Measurements from ENCODE around the gene CCNL2. TPM values are rescaled to one million over a fixed set of nuclear protein-coding genes. Genes with fewer than 3 reads are reported as not detected.

CCNL2 gene
- total RNA-seq, 1 donor from 2014 or later, result 144 TPM

GRCh38 chr1:1428174-1428573 is 29.0 kb upstream of the CCNL2 start:
- Mint-ChIP-seq H3K4me1 (peaks cover 2% of the 10 kb centered on the region), H3K36me3 (ENCODE audit: low read depth) (no peaks in the 10 kb centered on the region), H3K27ac (no peak overlapping the region), H3K9me3 (no peaks in the 10 kb centered on the region), H3K27me3 (peaks cover 25% of the 10 kb centered on the region), H3K4me3 (peak overlapping the region; percentile 24)
- DNase-seq, result no peak
- intact Hi-C loops (cut with micrococcal nuclease), result no loop called here

DNA sequence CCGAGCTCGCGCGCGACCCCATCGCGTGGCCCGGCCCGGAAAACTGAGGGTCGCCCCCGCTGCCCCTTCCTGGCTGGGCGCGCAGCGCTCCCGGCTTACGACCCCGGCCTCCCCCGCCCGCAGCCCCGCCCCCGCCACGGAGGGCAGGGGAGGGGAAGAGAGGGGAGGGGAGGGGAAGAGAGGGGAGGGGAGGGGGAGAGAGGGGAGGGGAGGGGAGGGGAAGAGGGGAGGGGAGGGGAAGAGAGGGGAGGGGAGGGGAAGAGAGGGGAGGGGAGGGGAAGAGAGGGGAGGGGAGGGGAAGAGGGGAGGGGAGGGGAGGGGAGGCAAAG is 28.6 kb upstream of the CCNL2 start:
- H3K27me3 Mint-ChIP-seq, result peaks cover 25% of the 10 kb centered on the region
- H3K36me3 Mint-ChIP-seq (ENCODE audit: low read depth), result no peaks in the 10 kb centered on the region
- intact Hi-C loops (cut with micrococcal nuclease), result no loop called here
- peaks cover 4% of the 10 kb centered on the region for H3K4me1 Mint-ChIP-seq
- no peak overlapping the region for H3K27ac Mint-ChIP-seq
- no peaks in the 10 kb centered on the region for H3K9me3 Mint-ChIP-seq
- no peak for DNase-seq
- no peak overlapping the region for H3K4me3 Mint-ChIP-seq

GRCh38 chr1:1427106-1427819 is 28.1 kb upstream of the CCNL2 start:
- Mint-ChIP-seq H3K27ac (no peak overlapping the region), H3K4me3 (no peak overlapping the region), H3K4me1 (peaks cover 5% of the 10 kb centered on the region)

GRCh38 chr1:1426496-1427105 is 27.5 kb upstream of the CCNL2 start:
- peaks cover 5% of the 10 kb centered on the region for H3K4me1 Mint-ChIP-seq

More at GRCh38 chr1:1427106-1427819, 28.1 kb upstream of the CCNL2 start:
- intact Hi-C loops (cut with micrococcal nuclease), result no loop called here
- DNase-seq, result no peak
- H3K27me3 Mint-ChIP-seq, result peaks cover 25% of the 10 kb centered on the region
- no peaks in the 10 kb centered on the region for H3K9me3 Mint-ChIP-seq
- no peaks in the 10 kb centered on the region for H3K36me3 Mint-ChIP-seq (ENCODE audit: low read depth)

DNA sequence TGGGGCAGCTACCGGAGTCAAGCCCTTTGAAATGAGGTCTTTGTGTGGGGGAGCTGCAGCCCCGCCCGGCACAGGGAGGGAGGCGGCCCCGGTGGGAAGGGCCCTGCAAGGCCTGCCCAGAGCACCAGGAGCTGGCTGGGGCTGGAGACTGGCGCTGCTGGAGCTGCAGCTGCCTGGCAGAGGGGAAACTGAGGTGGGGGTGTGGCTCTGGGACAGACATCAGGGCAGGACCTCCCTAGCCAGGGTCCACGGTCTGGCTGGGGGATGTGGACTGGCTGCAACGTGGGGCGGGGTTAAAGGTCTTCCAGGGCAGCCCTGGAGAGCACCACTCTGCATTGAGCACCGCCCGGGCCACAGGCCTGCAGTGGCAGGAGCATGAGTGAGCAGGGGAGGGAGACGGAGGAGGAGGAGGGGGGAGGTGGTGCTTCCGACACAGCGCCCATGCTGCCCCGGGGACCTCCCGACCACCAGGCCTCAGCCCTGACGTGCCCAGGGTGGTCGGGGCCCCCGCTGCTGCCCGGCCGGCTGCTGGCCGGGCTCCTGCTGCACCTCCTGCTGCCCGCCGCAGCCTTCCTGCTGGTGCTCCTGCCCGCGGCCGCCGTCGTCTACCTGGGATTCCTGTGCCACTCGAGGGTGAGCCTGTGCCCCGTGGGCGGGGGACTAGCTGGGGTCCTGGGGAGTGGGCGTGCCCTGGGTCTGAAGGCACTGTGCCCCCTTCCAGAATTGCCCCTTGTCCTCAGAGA is 26.8 kb upstream of the CCNL2 start:
- H3K4me1 Mint-ChIP-seq, result peaks cover 5% of the 10 kb centered on the region
- peaks cover 27% of the 10 kb centered on the region for H3K27me3 Mint-ChIP-seq
- H3K4me3 Mint-ChIP-seq, result peak overlapping the region; percentile 50
- H3K9me3 Mint-ChIP-seq, result no peaks in the 10 kb centered on the region
- no peak for DNase-seq
- no peaks in the 10 kb centered on the region for H3K36me3 Mint-ChIP-seq (ENCODE audit: low read depth)
- no peak overlapping the region for H3K27ac Mint-ChIP-seq
- intact Hi-C loops (cut with micrococcal nuclease), result no loop called here

More at GRCh38 chr1:1426496-1427105, 27.5 kb upstream of the CCNL2 start:
- no peak for DNase-seq
- H3K27ac Mint-ChIP-seq, result no peak overlapping the region
- peak overlapping the region; percentile 50 for H3K4me3 Mint-ChIP-seq
- no peaks in the 10 kb centered on the region for H3K36me3 Mint-ChIP-seq (ENCODE audit: low read depth)
- no peaks in the 10 kb centered on the region for H3K9me3 Mint-ChIP-seq
- peaks cover 26% of the 10 kb centered on the region for H3K27me3 Mint-ChIP-seq
- intact Hi-C loops (cut with micrococcal nuclease), result no loop called here

GRCh38 chr1:1425426-1425752 is 26.3 kb upstream of the CCNL2 start:
- intact Hi-C loops (cut with micrococcal nuclease), result no loop called here
- Mint-ChIP-seq H3K27me3 (peaks cover 30% of the 10 kb centered on the region), H3K4me1 (peaks cover 5% of the 10 kb centered on the region), H3K36me3 (ENCODE audit: low read depth) (no peaks in the 10 kb centered on the region), H3K27ac (no peak overlapping the region), H3K9me3 (no peaks in the 10 kb centered on the region), H3K4me3 (no peak overlapping the region)
- DNase-seq, result no peak

- Mint-ChIP-seq H3K4me1 (peaks cover 5% of the 10 kb centered on the region), H3K36me3 (ENCODE audit: low read depth) (no peaks in the 10 kb centered on the region), H3K27me3 (peaks cover 26% of the 10 kb centered on the region), H3K4me3 (no peak overlapping the region), H3K9me3 (no peaks in the 10 kb centered on the region), H3K27ac (peak overlapping the region; percentile 14)
- intact Hi-C loops (cut with micrococcal nuclease), result no loop called here
- DNase-seq, result no peak
These were observed 25.6 kb upstream of the CCNL2 start for GRCh38 chr1:1424707-1425106.

DNA sequence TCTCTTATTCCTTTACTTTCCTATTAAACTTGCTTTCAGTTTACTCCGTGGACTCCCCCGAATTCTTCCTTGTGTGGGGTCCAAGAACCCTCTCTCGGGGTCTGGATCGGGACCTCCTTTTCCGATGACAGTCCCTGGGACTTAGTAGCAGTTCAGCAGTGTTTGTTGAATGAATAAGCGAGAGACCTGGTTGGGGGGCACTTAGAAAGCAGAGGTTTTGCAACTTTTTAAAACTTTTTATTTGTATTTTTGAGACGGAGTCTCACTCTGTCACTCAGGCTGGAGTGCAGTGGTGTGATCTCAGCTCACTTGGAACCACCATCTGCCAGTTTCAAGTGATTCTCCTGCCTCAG is 24.1 kb upstream of the CCNL2 start:
- peaks cover 5% of the 10 kb centered on the region for H3K4me1 Mint-ChIP-seq
- intact Hi-C loops (cut with micrococcal nuclease), result no loop called here
- no peak overlapping the region for H3K27ac Mint-ChIP-seq
- H3K27me3 Mint-ChIP-seq, result peaks cover 19% of the 10 kb centered on the region
- H3K4me3 Mint-ChIP-seq, result no peak overlapping the region
- H3K36me3 Mint-ChIP-seq (ENCODE audit: low read depth), result no peaks in the 10 kb centered on the region
- DNase-seq, result no peak
- H3K9me3 Mint-ChIP-seq, result no peaks in the 10 kb centered on the region

- intact Hi-C loops (cut with micrococcal nuclease), result no loop called here
- H3K27ac Mint-ChIP-seq, result no peak overlapping the region
- H3K36me3 Mint-ChIP-seq (ENCODE audit: low read depth), result no peaks in the 10 kb centered on the region
- H3K27me3 Mint-ChIP-seq, result peaks cover 20% of the 10 kb centered on the region
- H3K4me1 Mint-ChIP-seq, result peaks cover 8% of the 10 kb centered on the region
- DNase-seq, result no peak
- H3K9me3 Mint-ChIP-seq, result no peaks in the 10 kb centered on the region
- H3K4me3 Mint-ChIP-seq, result no peak overlapping the region
These were observed 23.5 kb upstream of the CCNL2 start for GRCh38 chr1:1422465-1423244.

DNA sequence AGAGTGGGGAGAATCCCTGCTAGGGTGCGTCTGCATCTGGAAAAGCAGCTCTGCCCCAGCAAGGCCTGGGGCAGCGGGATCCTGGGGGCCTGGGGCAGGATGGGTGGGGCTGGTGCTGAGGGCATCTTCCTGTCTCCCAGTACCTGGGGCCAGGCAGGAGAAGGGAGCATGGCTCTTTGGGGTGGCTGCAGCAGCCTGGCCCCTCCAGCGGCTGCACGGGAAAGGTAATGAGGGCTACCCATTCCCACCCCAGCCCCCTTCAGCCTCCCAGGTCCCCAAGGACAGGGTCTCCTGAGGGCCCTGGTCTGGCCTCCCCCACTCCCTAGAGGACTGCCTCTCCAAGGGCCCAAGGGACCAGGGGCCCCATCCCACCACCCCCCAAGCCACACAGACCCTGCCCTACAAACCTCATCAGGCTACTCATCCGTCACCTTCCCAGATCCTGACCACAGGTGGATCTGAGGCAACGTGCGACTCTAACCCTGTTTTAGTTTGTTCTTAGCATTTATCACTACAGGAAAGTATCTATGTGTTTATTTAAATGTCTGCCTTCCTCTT is 22.9 kb upstream of the CCNL2 start:
- no peaks in the 10 kb centered on the region for H3K9me3 Mint-ChIP-seq
- no peak overlapping the region for H3K27ac Mint-ChIP-seq
- peaks cover 21% of the 10 kb centered on the region for H3K27me3 Mint-ChIP-seq
- H3K4me1 Mint-ChIP-seq, result peaks cover 9% of the 10 kb centered on the region
- intact Hi-C loops (cut with micrococcal nuclease), result no loop called here
- H3K4me3 Mint-ChIP-seq, result no peak overlapping the region
- no peak for DNase-seq
- H3K36me3 Mint-ChIP-seq (ENCODE audit: low read depth), result no peaks in the 10 kb centered on the region

DNA sequence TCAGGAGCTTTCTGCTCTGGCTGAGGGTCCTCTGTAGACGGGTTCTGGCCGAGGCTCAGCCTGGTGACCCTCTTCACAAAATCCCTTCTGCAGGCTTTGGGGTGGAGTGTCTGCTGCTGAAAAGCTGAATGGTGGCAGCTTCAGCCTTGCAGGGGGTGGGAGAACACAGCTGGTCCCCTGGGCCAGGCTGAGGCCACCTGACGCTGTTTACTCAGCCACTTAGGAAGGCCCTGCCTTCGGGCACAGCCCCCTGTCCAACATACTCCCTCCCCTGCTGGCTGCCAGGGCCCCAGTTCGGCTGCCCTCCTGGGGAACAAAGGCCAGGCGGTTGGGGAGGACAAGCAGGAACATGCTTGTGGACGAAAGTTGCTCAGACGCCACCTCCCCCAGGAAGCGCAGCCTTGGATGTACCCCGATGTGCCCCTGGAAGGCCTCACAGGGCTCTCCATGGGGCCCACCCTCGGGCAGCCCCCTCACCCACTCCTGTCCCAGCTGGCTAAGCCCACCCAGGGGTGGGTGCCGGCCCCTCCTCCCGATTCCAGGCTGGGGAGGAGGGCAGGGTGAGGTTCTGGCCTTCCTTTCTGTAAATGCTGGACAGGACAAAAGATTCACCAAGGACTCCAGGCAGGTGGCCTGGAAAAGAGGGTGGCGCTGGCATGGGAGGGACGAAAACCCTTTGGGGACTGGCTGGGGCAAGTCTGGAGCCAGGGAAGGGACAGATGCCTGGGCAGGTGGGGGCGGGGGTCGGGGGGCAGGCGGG is 22.2 kb upstream of the CCNL2 start, which contains the start of gene ANKRD65:
Gene ANKRD65, minus strand, starts transcription at position 130 of the 760 bp plus-strand sequence. CDS start 271 bp downstream, outside the sequence.
- Mint-ChIP-seq H3K36me3 (ENCODE audit: low read depth) (no peaks in the 10 kb centered on the region), H3K4me3 (no peak within 1 kb of the TSS), H3K27ac (no peak within 1 kb of the TSS), H3K4me1 (peaks cover 8% of the 10 kb centered on the region), H3K27me3 (peaks cover 20% of the 10 kb centered on the region), H3K9me3 (no peaks in the 10 kb centered on the region)
- intact Hi-C loops (cut with micrococcal nuclease), result no loop called here
- DNase-seq, result no peak

DNA sequence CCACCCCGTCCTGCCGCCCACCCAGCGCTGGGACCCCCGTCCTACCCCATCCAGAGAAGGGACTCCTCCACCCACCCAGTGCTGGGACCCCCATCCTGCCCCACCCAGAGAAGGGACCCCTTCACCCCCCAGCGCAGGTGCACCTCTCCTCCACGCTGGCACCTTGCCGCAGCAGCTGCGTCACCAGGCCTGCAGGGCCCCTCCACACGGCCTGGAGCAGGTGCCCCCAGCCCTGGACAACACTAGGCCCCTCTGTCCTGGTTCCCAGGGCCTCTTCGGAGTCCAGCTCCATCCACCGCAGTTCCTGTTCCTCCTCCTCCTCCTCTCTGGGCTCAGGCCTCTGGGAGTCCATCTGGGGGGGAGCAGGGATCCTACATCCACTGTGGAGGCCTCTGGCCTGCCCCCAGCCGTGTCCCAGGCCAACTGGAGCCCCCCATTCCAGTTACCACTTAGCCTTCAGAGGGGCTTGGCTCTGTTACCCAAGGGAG is 21.6 kb upstream of the CCNL2 start:
- H3K27me3 Mint-ChIP-seq, result peaks cover 16% of the 10 kb centered on the region
- H3K4me1 Mint-ChIP-seq, result peaks cover 7% of the 10 kb centered on the region
- H3K27ac Mint-ChIP-seq, result no peak overlapping the region
- intact Hi-C loops (cut with micrococcal nuclease), result no loop called here
- H3K36me3 Mint-ChIP-seq (ENCODE audit: low read depth), result no peaks in the 10 kb centered on the region
- DNase-seq, result no peak
- H3K9me3 Mint-ChIP-seq, result no peaks in the 10 kb centered on the region
- H3K4me3 Mint-ChIP-seq, result no peak overlapping the region
